Hepatocyte (in vitro differentiated cells): ENCODE data around the gene CPNE1. TPM values are rescaled to one million over a fixed set of nuclear protein-coding genes. Genes with fewer than 3 reads are reported as not detected.

ENCODE experiments used
- DNase-seq: peaks from one replicate; pipeline ENCODE4 v3.0.0-alpha.2; 2016; ENCODE audit warnings: low spot score
- H2AFZ ChIP-seq: fragments of 200-600 bp; sonication (generic); 2 replicates; pipeline ENCODE4 v1.6.0; 2016; ENCODE audit warnings: antibody characterized with exemption, mild to moderate bottlenecking
- H3K27ac ChIP-seq: fragments of 200-600 bp; sonication (generic); 2 replicates; pipeline ENCODE4 v1.5.1; 2016; ENCODE audit warnings: mild to moderate bottlenecking
- H3K27me3 ChIP-seq: fragments of 200-600 bp; sonication (generic); 2 replicates; pipeline ENCODE4 v1.6.1; 2016
- H3K36me3 ChIP-seq: fragments of 200-600 bp; sonication (generic); replicated peaks from 2 replicates; pipeline ENCODE4 v1.5.1; 2016; ENCODE audit warnings: low read depth; ENCODE audit not compliant: insufficient read depth
- H3K4me1 ChIP-seq: fragments of 200-600 bp; sonication (generic); 2 replicates; pipeline ENCODE4 v1.5.1; 2016; ENCODE audit warnings: mild to moderate bottlenecking, moderate library complexity; ENCODE audit not compliant: insufficient read depth
- H3K4me2 ChIP-seq: fragments of 200-600 bp; sonication (generic); 2 replicates; pipeline ENCODE4 v1.6.0; 2016
- H3K4me3 ChIP-seq: fragments of 200-600 bp; sonication (generic); 2 replicates; pipeline ENCODE4 v1.5.1; 2016; ENCODE audit warnings: mild to moderate bottlenecking
- H3K79me2 ChIP-seq: fragments of 200-600 bp; sonication (generic); 2 replicates; pipeline ENCODE4 v1.6.0; 2017; ENCODE audit warnings: mild to moderate bottlenecking
- H3K9me2 ChIP-seq: fragments of 200-600 bp; sonication (generic); replicated peaks from 2 replicates; pipeline ENCODE4 v1.6.0; 2017; ENCODE audit warnings: mild to moderate bottlenecking; ENCODE audit not compliant: insufficient read depth
- H3K9me3 ChIP-seq: fragments of 200-600 bp; sonication (generic); 2 replicates; pipeline ENCODE4 v1.5.1; 2016; ENCODE audit warnings: low read depth, mild to moderate bottlenecking
- H4K20me1 ChIP-seq: fragments of 200-600 bp; sonication (generic); 2 replicates; pipeline ENCODE4 v1.6.0; 2016; ENCODE audit warnings: mild to moderate bottlenecking; ENCODE audit not compliant: insufficient read depth, poor library complexity, severe bottlenecking
- CTCF ChIP-seq: fragments of 200-600 bp; sonication (generic); IDR thresholded peaks from 2 replicates; pipeline ENCODE4 v1.5.1; 2016; ENCODE audit warnings: antibody characterized with exemption, mild to moderate bottlenecking; ENCODE audit not compliant: poor library complexity
- EZH2 ChIP-seq: fragments of 200-600 bp; sonication (generic); IDR thresholded peaks from 2 replicates; pipeline ENCODE4 v1.6.1; 2016; ENCODE audit warnings: antibody characterized with exemption, mild to moderate bottlenecking, borderline replicate concordance
- EZH2phosphoT487 ChIP-seq: fragments of 200-600 bp; sonication (generic); IDR thresholded peaks from one replicate; pipeline ENCODE4 v1.6.1; 2018; ENCODE audit warnings: antibody characterized with exemption, mild to moderate bottlenecking, low read depth, moderate library complexity; ENCODE audit not compliant: unreplicated experiment, severe bottlenecking
- WGBS: methylation state at CpG from one replicate; pipeline ENCODE4 v1.1.6; 2016; ENCODE audit warnings: low lambda C conversion rate; ENCODE audit errors: missing lambda C conversion rate; 5-methylcytosine and 5-hydroxymethylcytosine counted together
- polyA plus RNA-seq: library from polyadenylated mRNA; unstranded; fragments of >200 nt; fragmentation: Nextera tagmentation; extraction: Ambion mirVana; gene quantifications from 2 replicates; pipeline ENCODE4 v1.2.1, GENCODE V29; 2016
- total RNA-seq: library from RNA; depleted of rRNA; stranded (reverse); fragments of >200 nt; gene quantifications from 2 replicates; pipeline ENCODE4 v1.2.3, GENCODE V29; 2014

CPNE1 gene
- total and polyA plus RNA-seq, 2 experiments from 2014 or later = 68.9 to 93.4 TPM

- no peak for DNase-seq
- Histone ChIP-seq H3K9me2 (no peaks in the 10 kb centered on the region), H3K4me1 (no peaks in the 10 kb centered on the region), H3K4me3 (no peak overlapping the region), H3K27me3 (no peaks in the 10 kb centered on the region), H4K20me1 (no peaks in the 10 kb centered on the region), H3K9me3 (no peaks in the 10 kb centered on the region), H2AFZ (no peak overlapping the region), H3K4me2 (no peak overlapping the region), H3K27ac (no peak overlapping the region), H3K79me2 (no peaks in the 10 kb centered on the region), H3K36me3 (no peaks in the 10 kb centered on the region)
- no peak for TF ChIP-seq CTCF
- no peak for TF ChIP-seq EZH2
- TF ChIP-seq EZH2phosphoT487 = no peak
- 90% methylated on average over 14 of the region's 14 CpGs for whole genome bisulfite sequencing
Observed at GRCh38 chr20:35588397-35588796, 76.3 kb downstream of the CPNE1 start.

GRCh38 chr20:35587436-35587835 lies 77.3 kb downstream of the CPNE1 start:
- no peak overlapping the region for H3K4me3 ChIP-seq
- no peak overlapping the region for H2AFZ ChIP-seq
- H3K36me3 ChIP-seq = no peaks in the 10 kb centered on the region
- DNase-seq = no peak
- H3K27ac ChIP-seq = no peak overlapping the region
- no peaks in the 10 kb centered on the region for H3K9me2 ChIP-seq
- H3K27me3 ChIP-seq = no peaks in the 10 kb centered on the region
- WGBS = 84% methylated on average over 2 of the region's 2 CpGs
- no peaks in the 10 kb centered on the region for H4K20me1 ChIP-seq
- H3K4me2 ChIP-seq = no peak overlapping the region
- no peaks in the 10 kb centered on the region for H3K9me3 ChIP-seq
- H3K4me1 ChIP-seq = no peaks in the 10 kb centered on the region
- no peaks in the 10 kb centered on the region for H3K79me2 ChIP-seq
- no peak for TF ChIP-seq EZH2
- TF ChIP-seq EZH2phosphoT487 = no peak
- TF ChIP-seq CTCF = no peak

- Histone ChIP-seq H2AFZ (no peak overlapping the region), H3K4me1 (no peaks in the 10 kb centered on the region), H3K36me3 (no peaks in the 10 kb centered on the region), H3K9me2 (no peaks in the 10 kb centered on the region), H3K27me3 (no peaks in the 10 kb centered on the region), H4K20me1 (no peaks in the 10 kb centered on the region), H3K9me3 (no peaks in the 10 kb centered on the region), H3K27ac (no peak overlapping the region), H3K4me2 (no peak overlapping the region), H3K79me2 (no peaks in the 10 kb centered on the region), H3K4me3 (no peak overlapping the region)
- TF ChIP-seq EZH2 (no peak), EZH2phosphoT487 (no peak), CTCF (no peak)
- DNase-seq = no peak
- WGBS = 99% methylated on average over 6 of the region's 6 CpGs
Observed at GRCh38 chr20:35586751-35587425, 77.8 kb downstream of the CPNE1 start.
